ENCODE data around the gene LIMS4.
"Not testable (repeated sequence)": the region's sequence is repeated elsewhere in the genome, so short reads cannot be mapped to it uniquely, and the experiment has no call there.

The LIMS4 gene

DNA sequence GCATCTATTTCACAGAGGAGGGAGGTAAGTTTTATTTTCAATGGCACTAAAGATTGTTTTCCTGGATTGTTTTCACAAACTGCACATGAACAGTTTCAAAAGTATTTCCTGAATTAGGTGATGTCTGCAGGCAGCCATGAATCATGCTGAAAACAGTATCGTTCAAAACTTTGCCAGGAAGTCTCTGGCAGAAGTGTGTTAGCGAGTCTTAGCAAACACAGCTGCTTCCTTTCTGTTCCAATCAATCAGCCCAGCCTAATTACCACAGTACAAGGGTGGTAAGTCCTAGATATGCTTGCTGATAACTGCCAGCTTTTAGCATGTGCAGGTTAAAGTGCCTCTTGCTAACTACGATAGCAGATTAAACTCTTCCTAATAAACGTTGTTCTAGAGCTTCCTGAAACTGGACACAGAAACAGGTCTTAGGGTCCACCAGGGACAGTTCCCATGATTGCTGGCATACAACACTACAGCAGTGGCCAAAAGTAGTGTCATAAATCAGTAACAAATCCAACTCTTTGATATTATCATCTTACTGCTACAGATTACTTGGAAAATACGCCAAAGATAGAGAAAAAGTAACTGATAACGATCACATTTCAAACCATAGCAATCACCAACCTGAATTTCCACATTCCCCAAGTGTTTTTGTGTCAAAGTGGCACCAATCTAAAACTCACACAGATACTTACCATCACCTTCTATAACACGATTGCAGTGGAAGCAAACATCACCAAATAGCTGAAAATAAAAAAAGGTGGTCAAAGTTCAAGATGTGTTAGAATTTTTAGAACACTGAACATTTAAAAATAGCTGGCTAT is 23.3 kb downstream of the LIMS4 start:
- not testable (repeated sequence) for DNase-seq

DNA sequence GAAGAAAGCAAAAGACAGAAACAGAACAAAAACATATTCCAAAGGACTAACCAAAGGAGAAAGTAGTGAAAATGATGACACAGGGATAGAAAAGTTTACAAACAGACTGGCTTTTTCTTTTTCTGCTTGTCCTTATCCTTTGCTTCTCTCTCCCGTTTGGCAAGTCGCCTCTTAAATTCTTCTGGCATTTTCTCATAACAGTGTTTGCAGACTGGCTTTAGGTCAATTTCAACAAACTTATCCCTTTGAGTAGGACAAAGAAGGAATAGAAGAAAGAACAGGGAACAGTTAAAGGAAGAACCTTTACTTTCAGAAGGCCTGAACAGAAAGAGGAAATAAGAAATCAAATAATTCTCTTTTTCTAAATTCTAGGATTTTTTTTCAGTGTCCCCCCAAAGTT is 26.0 kb downstream of the LIMS4 start:
- DNase-seq: not testable (repeated sequence)

- not testable (repeated sequence) for DNase-seq
These were observed 29.2 kb downstream of the LIMS4 start for GRCh38 chr2:110443305-110444005.

DNA sequence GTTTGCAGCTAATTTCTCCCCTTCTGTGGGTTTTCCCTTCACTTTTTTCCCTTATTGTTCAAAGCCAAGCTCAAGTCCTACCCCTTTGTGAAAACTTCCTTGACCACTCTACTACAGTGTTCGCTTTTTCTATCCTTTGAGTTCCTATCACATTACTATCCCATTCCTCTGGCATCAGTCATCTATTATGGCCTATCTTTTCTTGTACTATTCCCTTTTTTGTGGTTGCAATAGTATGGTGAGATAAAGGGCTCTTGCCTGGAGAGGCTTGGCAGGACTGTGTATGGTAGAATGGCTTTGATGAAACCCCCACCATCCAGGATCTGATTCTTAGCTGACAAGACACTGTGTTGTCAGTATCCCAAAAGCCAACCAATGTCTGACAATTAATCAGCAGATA is 30.7 kb downstream of the LIMS4 start:
- DNase-seq: not testable (repeated sequence)

GRCh38 chr2:110434565-110434964 is 38.1 kb downstream of the LIMS4 start:
- DNase-seq: not testable (repeated sequence)

GRCh38 chr2:110425725-110426124 is 46.9 kb downstream of the LIMS4 start:
- DNase-seq: not testable (repeated sequence)

DNA sequence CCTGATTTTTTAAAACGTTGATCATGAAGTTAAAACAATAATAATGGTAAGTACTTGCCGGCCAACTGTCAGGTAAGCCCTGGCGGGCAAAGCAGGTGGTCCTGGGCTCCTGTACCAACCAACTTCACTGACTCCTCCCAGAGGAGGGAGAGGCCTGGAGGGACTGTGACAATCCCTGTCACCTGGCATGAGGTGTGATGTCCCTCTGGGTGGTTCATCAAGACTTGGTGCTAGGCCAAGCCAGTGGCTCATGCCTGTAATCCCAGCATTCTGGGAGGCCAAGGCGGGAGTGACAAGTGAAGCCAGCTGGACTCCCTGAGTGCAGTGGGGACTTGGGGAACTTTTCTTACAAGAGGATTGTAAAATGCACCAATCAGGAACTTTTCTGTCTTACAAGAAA is 48.2 kb downstream of the LIMS4 start:
- DNase-seq: not testable (repeated sequence)

GRCh38 chr2:110423574-110423962 is 49.0 kb downstream of the LIMS4 start:
- not testable (repeated sequence) for DNase-seq

- not testable (repeated sequence) for DNase-seq
These were observed 49.6 kb downstream of the LIMS4 start for GRCh38 chr2:110422852-110423573.

GRCh38 chr2:110420641-110421354 is 51.8 kb downstream of the LIMS4 start:
- not testable (repeated sequence) for DNase-seq

GRCh38 chr2:110407142-110407541 is 65.5 kb downstream of the LIMS4 start:
- not testable (repeated sequence) for DNase-seq

DNA sequence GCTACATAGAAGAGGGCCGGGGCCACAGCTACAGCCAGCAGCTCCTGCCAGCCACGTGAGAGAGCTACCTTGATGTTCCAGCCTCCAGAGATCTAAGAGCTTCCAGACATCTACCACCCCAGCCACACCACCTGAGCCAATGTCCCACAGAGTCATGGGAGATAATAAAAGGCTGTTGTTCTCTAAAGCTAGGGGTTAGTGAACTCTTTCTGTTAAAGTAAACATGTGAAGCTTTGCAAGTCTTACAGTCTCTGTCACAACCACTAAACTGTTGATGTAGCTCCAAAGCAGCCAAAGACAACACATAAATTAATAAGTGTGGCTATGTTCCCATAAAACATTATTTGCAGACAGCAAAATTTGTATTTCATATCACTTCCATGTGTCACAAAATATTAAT is 67.6 kb downstream of the LIMS4 start:
- not testable (repeated sequence) for DNase-seq

DNA sequence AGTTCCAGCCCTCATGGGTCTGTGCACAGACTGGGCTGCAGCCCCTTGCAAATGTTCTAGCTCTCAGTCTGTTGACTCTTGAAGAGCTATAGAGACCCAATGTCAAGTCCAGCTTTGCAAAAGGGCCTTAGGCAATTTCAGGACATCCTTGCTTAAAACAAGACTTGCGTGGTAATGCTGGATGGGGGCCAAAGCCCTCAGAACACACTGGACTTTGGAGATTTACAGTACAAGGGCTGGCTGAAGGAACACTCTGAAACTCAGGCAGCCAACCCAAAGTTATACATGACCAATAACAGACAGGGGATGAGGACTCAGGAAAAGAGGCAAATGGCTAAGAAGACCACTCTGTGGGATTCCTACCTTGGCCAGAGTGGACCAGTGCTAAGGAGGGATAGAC is 68.4 kb downstream of the LIMS4 start:
- not testable (repeated sequence) for DNase-seq

DNA sequence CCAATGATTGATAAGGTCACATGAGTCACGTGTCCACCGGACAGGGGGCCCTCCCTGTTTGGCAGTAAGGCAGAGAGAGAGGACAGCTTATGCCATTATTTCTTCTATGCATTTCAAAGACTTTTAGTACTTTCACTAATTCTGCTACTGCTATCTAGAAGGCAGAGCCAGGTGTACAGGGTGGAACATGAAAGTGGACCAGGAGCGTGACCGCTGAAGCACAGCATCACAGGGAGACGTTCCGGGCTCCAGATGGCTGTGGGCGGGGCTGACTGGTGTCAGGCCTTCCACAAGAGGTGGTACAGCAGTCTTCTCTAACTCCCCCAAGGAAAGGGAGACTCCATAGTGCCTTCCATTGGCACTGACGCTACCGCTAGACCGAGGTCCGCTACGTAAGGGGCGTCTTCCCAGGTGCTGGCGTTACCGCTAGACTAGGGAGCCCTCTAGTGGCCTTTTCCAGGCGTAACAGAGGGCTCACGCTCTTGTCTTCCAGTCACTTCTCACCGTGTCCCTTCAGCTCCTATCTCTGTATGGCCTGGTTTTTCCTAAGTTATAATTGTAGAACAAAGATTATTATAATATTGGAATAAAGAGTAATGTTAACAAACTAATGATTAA is 71.5 kb downstream of the LIMS4 start:
- DNase-seq: not testable (repeated sequence)

GRCh38 chr2:110399378-110399777 is 73.2 kb downstream of the LIMS4 start:
- DNase-seq: not testable (repeated sequence)

DNA sequence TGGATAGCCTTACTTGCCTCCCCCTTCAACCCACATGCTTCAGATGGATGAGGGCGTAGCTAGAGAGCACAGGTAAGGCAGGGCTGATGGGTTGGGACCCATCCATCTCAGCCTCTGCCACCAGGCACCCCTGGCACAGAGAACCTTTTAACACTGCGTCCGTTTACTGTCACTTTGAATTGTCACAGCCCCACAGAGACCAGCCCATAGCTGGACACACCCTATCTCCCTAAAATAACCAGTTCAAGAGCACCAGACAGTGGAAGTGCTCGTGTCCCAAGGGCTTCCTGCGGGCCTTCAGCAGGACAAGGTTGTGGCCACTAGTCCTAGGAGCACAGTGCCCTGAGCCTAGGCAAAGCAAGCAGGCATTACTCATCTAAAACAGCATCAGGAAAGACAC is 76.6 kb downstream of the LIMS4 start:
- DNase-seq: not testable (repeated sequence)
